Smooth muscle cell (in vitro differentiated cells): ENCODE results near the gene MAPK11. TPM values are rescaled to one million over a fixed set of nuclear protein-coding genes. Genes with fewer than 3 reads are reported as not detected.

Experiments used
- DNase-seq: peaks from one replicate; lab custom pipeline; 2025; ENCODE audit not compliant: unreplicated experiment; lab: John Stamatoyannopoulos, UW
- H2AFZ ChIP-seq: fragments of 200-600 bp; sonication (generic); 2 replicates; pipeline ENCODE4 v1.6.0; 2016; ENCODE audit warnings: antibody characterized with exemption, low read depth, mild to moderate bottlenecking
- H3F3A ChIP-seq: fragments of 200-600 bp; sonication (generic); 2 replicates; pipeline ENCODE4 v1.6.0; 2017; ENCODE audit warnings: antibody characterized with exemption, low read depth
- H3K27ac ChIP-seq: fragments of 200-600 bp; sonication (generic); 2 replicates; pipeline ENCODE4 v1.5.1; 2016; ENCODE audit warnings: low read depth, mild to moderate bottlenecking
- H3K27me3 ChIP-seq: fragments of 200-600 bp; sonication (generic); 2 replicates; pipeline ENCODE4 v1.6.1; 2016; ENCODE audit warnings: low read depth, mild to moderate bottlenecking
- H3K36me3 ChIP-seq: fragments of 200-600 bp; sonication (generic); 2 replicates; pipeline ENCODE4 v1.5.1; 2016; ENCODE audit warnings: low read depth
- H3K4me1 ChIP-seq: fragments of 200-600 bp; sonication (generic); 2 replicates; pipeline ENCODE4 v1.5.1; 2016; ENCODE audit warnings: low read depth
- H3K4me2 ChIP-seq: fragments of 200-600 bp; sonication (generic); 2 replicates; pipeline ENCODE4 v1.6.0; 2016; ENCODE audit warnings: mild to moderate bottlenecking
- H3K4me3 ChIP-seq: fragments of 200-600 bp; sonication (generic); 2 replicates; pipeline ENCODE4 v1.5.1; 2016; ENCODE audit warnings: mild to moderate bottlenecking
- H3K79me2 ChIP-seq: fragments of 200-600 bp; sonication (generic); 2 replicates; pipeline ENCODE4 v1.6.0; 2016; ENCODE audit warnings: low read depth, mild to moderate bottlenecking
- H3K9ac ChIP-seq: fragments of 200-600 bp; sonication (generic); 2 replicates; pipeline ENCODE4 v1.6.0; 2016; ENCODE audit warnings: low read depth
- H3K9me3 ChIP-seq: fragments of 200-600 bp; sonication (generic); replicated peaks from 2 replicates; pipeline ENCODE4 v1.5.1; 2016; ENCODE audit warnings: low read depth
- H4K20me1 ChIP-seq: fragments of 200-600 bp; sonication (generic); 2 replicates; pipeline ENCODE4 v1.6.0; 2016; ENCODE audit warnings: low read depth
- CTCF ChIP-seq: fragments of 200-600 bp; sonication (generic); IDR thresholded peaks from 2 replicates; pipeline ENCODE4 v1.5.1; 2017; ENCODE audit warnings: borderline replicate concordance, mild to moderate bottlenecking, antibody characterized with exemption; ENCODE audit not compliant: insufficient read depth, poor library complexity, severe bottlenecking
- WGBS: methylation state at CpG from one replicate; pipeline ENCODE4 v1.1.7; 2016; ENCODE audit warnings: low lambda C conversion rate; 5-methylcytosine and 5-hydroxymethylcytosine counted together
- polyA plus RNA-seq: library from polyadenylated mRNA; unstranded; fragments of >200 nt; fragmentation: Nextera tagmentation; extraction: Ambion mirVana; gene quantifications from 2 replicates; pipeline ENCODE4 v1.2.1, GENCODE V29; 2016
- total RNA-seq: library from RNA; depleted of rRNA; stranded (reverse); fragments of >200 nt; gene quantifications from 2 replicates; pipeline ENCODE4 v1.2.3, GENCODE V29; 2014

Gene MAPK11
- total and polyA plus RNA-seq, 2 experiments from 2014 or later = 0.65 to 4.2 TPM

- WGBS = 95% methylated on average over 18 of the region's 19 CpGs
- Histone ChIP-seq H2AFZ (no peak overlapping the region), H3K36me3 (no peaks in the 10 kb centered on the region), H3K27me3 (no peaks in the 10 kb centered on the region), H4K20me1 (peaks cover 24% of the 10 kb centered on the region), H3F3A (no peaks in the 10 kb centered on the region), H3K79me2 (no peaks in the 10 kb centered on the region), H3K9ac (no peak overlapping the region), H3K4me1 (no peaks in the 10 kb centered on the region), H3K4me3 (no peak overlapping the region), H3K27ac (no peak overlapping the region), H3K9me3 (no peaks in the 10 kb centered on the region), H3K4me2 (no peak overlapping the region)
- DNase-seq = no peak
- TF ChIP-seq CTCF = no peak
These were observed 48.5 kb downstream of the MAPK11 start for GRCh38 chr22:50221410-50222300.

GRCh38 chr22:50220603-50221409, 49.4 kb downstream of the MAPK11 start:
- Histone ChIP-seq H3K4me3 (no peak overlapping the region), H4K20me1 (peaks cover 32% of the 10 kb centered on the region), H3K36me3 (no peaks in the 10 kb centered on the region), H3K4me2 (no peak overlapping the region), H3K9me3 (no peaks in the 10 kb centered on the region), H2AFZ (no peak overlapping the region), H3K79me2 (no peaks in the 10 kb centered on the region), H3F3A (no peaks in the 10 kb centered on the region), H3K9ac (no peak overlapping the region), H3K4me1 (no peaks in the 10 kb centered on the region), H3K27me3 (no peaks in the 10 kb centered on the region), H3K27ac (no peak overlapping the region)
- DNase-seq = no peak
- no peak for TF ChIP-seq CTCF
- 97% methylated on average over 41 of the region's 45 CpGs for WGBS

- WGBS = 96% methylated on average over 22 of the region's 25 CpGs
- Histone ChIP-seq H4K20me1 (peaks cover 39% of the 10 kb centered on the region), H3K4me1 (no peaks in the 10 kb centered on the region), H2AFZ (no peak overlapping the region), H3K27ac (no peak overlapping the region), H3K9ac (no peak overlapping the region), H3K79me2 (no peaks in the 10 kb centered on the region), H3K27me3 (no peaks in the 10 kb centered on the region), H3K9me3 (no peaks in the 10 kb centered on the region), H3F3A (no peaks in the 10 kb centered on the region), H3K4me3 (no peak overlapping the region), H3K4me2 (no peak overlapping the region), H3K36me3 (no peaks in the 10 kb centered on the region)
- no peak for DNase-seq
- no peak for TF ChIP-seq CTCF
These were observed 50.2 kb downstream of the MAPK11 start for GRCh38 chr22:50219800-50220602.
